ENCODE data around the gene OR1N2.
"Not testable (repeated sequence)": the region's sequence is repeated elsewhere in the genome, so short reads cannot be mapped to it uniquely, and the experiment has no call there.

DNA sequence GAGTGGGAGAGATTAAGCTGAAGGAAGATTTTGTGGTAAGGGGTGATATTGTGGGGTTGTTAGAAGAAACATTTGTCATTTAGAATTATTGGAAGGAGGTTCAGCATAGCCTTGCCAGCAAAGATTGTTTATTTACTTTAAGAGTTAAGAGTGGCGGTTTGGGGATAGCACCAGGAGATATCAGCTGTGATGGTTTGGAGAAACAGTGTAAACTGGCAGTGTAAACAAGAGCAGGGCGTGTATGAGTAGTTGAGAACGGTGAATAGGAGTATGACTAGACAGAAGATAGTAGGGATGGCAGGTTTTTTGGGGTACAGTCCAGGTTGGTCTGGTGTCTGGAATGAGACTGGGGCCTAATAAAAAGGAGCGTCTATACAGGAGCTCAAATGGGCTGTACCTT lies 21.8 kb upstream of the OR1N2 start:
- TF ChIP-seq CTCF, EZH2phosphoT487, EZH2 (IDR thresholded peaks at IDR 0.05): not testable (repeated sequence)

Data from neural progenitor cell (in vitro differentiated cells).